ENCODE measurements around the gene SORBS2.

Gene SORBS2

DNA sequence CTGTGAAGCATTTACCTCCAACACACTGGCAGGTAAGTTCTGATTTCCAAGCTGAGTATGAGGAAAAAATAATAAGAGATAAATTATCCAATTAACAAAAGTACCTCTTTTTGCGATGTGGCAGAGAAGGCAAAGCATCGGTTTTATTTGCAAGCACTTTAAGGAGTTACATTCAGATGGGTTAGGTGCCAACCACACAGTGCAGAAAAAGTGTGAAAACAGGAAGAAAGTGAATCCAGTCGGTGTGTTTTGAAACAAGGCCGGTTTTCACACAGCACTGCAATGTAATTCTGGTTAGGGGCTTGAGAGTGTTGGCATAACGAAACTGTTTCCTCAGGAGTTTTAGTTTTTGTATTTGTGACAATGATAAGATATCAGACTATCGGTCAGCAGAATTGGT is 145.8 kb downstream of the SORBS2 start:
- no peak for DNase-seq

DNA sequence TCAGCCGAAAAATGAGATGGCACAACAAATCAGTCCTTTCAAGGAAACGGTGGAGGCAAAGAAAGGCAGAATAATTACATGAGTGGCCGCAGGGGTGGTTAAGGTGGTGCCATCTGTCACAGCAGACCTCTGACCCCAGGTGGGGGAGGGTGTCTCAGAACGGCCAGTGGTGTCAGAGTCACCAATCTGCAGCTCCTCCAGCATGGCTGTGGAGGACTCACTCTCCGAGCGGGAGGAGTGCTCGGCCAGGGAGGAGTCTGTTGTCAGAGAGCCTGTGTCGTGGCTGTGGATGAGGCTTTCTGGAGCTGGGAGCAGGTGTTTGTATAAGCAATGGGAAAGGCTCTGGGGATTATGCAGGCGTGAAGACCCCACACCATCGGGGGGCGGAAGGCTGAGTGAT is 146.3 kb downstream of the SORBS2 start:
- DNase-seq = no peak

GRCh38 chr4:185664481-185664880 is 147.5 kb downstream of the SORBS2 start:
- no peak for DNase-seq

- DNase-seq = no peak
Measured at GRCh38 chr4:185662030-185662778, 149.8 kb downstream of the SORBS2 start.

- no peak for DNase-seq
Measured at GRCh38 chr4:185660340-185660739, 151.7 kb downstream of the SORBS2 start.

DNA sequence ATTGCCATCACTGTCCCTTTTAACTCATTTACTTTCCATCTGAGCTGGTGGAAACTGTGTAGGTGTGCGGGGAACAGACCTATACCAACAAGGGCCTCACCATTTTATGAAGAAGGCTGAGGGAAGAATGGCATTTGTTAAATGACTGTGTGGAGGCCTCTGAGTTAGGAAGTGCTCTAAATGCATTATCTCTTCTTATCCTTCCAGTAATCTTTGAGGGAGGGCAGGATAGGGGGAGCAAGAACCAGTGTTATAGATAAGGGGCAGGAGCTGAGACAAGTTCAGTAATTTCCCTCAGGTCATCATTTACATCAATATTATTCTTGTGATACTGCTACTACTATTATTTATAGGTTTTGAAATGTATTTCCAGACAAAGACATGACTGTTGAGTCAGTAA is 154.3 kb downstream of the SORBS2 start:
- DNase-seq = no peak

DNA sequence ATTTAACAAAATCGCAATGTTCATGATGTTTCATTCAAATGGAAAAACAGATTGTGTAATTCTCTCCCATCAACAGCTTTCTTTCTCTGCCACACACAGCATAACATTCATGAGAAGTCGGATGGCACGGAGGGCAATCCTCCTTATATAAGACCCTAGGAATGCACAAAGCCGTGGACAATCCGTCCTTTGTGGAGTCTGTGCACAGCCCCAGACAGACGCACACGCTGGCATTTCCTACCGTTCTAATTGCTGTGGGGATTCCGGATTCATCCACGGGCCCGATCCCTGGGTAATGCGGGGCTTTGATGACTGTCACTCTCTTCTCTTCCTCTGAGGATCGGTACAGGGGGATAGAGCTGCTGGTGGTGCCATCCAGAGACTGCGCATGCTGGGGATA is 154.8 kb downstream of the SORBS2 start:
- no peak for DNase-seq

DNA sequence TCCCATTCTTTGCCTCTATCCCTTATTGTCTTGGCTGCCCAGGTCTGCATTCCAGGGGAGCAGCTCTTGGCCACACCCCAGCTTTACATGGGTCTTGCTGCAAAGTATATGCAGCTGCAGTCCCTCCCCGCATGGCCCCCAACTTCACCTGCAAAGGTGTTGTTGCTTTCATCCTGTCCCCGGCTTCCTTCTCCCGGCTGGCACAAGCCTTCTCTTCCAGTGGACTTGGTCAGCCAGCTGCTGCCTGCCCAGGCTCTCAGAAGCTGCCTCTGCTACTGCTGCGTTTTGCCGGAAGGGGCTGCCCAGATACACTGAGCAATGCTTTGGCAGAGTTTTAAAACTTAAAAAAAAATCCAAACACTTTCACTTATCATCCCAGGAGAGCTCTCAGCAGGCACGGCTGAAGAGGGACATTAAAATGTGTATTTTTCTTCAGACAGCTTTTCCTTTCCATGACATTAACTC is 155.5 kb downstream of the SORBS2 start:
- DNase-seq = no peak

DNA sequence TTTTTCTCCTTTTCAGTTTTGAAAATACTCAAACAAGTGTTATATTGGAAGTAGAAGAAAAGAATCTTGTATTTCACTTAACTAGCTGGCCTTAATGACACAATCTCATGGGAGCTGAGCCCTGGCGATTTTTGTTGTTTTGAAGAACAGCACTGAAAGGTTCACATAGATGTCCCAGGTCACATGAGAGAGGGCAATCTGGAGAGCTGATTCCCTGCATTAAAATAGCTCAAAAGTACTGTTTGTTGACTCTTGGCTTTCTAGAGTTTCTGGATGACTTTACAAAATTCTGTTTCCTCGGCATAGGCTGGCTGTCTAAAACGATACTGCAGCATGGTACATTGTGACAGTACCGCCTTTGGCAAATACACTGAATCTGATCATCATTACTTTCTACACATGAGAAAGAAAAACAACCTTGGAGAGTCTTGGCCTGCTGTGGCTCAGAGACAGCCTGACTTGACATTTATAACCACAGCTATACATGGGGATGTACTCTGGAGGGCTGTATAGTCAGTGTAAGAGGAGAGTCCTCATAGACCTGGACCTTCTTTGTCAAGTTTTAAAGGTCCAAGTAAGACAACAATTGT is 156.9 kb downstream of the SORBS2 start:
- no peak for DNase-seq

DNA sequence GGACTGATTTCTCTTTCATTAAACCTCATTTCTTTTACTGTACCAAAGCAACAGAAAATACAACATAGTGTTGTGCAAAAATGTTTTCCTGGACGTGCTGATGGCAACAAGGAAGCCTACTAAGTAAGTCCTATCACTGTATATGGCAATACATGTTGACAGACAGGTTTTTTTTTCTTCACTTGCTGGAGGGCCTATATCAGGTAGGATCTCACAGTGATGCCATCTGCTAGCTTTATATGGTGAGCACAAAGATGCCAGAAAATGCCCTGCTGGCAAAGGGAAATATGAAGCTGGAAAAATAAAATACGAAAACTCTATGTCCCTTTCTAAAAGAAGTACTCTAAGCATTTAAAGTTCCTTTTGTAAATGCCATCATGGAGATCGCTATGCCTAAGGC is 157.7 kb downstream of the SORBS2 start:
- no peak for DNase-seq

DNA sequence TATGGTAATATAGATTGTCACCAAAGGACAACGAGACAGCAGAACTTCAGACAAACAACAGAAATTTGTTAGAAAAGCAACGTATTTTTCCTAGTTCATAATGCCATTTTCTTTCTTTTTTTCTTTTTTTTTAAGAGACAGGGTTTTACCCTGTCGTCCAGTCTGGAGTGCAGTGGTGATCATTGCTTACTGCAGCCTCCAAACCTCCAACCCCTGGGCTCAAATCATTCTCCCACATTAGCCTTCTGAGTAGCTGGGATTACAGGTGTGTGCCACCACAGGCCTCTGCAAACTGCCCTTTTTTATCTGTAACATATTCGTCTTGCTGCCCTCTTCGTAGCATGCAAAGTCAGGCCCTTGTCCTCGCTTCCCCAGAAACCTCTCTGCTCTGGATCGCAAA is 160.1 kb downstream of the SORBS2 start:
- DNase-seq = no peak

DNA sequence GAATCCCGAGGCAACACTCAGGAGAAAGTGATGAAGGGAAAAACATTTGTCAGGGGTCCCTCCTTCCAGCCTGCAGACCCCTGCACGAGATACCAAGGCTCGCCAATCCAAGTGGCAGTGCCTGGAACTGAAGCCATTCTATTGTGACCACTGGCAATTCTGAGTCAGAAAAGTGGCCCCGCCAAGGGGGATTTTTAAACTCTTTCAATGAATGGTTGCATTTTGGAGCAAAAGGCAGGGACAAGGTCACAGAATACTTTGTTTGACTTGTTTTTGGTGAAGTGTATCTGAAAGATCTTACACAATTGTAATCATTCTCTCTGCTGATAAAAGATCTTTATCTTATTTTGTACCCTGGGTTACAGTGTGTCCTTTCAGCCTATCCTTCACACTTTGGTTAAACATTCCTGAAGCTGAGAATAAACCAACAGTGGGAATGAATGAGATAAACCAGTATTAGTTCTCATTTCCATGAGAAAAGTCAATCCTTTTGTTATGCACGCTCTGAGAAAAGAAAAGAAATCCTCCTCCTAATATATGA is 160.8 kb downstream of the SORBS2 start:
- no peak for DNase-seq

- no peak for DNase-seq
Measured at GRCh38 chr4:185648631-185649030, 163.4 kb downstream of the SORBS2 start.

DNA sequence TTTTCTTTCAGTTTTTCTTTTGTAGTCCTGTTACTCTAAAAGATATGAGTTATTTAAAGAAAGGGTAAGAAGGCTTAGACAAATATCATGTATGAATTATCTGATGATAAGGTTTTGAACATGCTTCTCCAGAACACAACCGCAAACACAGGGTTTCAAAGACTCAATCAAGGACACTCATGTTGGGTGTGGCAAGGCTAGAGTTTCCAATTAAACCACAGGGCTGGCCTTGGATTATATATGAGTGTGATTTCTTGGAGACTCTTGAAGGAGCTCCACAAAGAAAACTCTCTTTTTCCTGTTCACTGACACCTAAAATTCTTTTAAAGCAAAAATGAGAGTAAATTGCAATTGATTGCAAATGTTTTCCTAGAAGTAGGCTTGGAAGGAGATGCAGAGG is 166.6 kb downstream of the SORBS2 start:
- no peak for DNase-seq

GRCh38 chr4:185644408-185644807 is 167.6 kb downstream of the SORBS2 start:
- no peak for DNase-seq

DNA sequence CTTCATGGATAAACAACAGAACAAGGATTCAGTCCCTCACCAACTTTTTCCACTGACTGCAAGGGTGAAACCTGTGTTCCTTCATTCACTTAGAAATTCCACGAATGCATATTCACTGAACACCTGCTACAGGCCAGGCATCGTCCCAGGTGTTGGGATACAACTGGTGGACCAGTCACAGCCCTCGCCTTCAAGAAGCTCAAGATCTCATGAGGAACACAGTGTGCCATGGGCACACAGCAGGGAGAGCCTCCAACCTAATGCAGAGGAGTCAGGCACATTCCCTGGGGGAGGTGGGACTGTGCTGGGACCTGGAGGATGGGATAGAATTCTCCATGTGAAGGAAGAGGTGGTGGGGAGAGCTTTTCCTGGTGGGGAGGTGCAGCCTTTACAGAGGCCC is 169.1 kb downstream of the SORBS2 start:
- no peak for DNase-seq

- no peak for DNase-seq
Measured at GRCh38 chr4:185640811-185641675, 171.0 kb downstream of the SORBS2 start.

GRCh38 chr4:185638548-185639301 is 173.3 kb downstream of the SORBS2 start:
- DNase-seq = no peak

DNA sequence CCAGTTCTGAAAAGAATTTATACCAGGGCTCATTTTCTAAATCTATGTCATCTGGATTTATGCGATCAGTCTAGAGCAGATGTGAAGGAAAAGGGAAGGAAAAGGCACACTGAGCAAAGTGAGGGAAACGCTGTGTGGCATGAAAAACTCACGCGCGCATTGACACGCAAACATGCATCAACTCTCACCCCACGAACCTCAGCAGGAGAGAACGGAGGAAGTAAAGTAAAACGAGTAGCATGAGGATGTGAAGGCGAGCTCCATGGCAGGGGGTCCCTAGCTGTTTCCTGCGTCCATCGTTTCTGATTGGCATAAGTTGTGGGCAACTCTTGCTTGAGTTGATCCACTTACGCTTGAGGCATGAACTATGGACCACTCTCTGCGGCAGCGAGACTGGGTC is 173.9 kb downstream of the SORBS2 start:
- no peak for DNase-seq

DNA sequence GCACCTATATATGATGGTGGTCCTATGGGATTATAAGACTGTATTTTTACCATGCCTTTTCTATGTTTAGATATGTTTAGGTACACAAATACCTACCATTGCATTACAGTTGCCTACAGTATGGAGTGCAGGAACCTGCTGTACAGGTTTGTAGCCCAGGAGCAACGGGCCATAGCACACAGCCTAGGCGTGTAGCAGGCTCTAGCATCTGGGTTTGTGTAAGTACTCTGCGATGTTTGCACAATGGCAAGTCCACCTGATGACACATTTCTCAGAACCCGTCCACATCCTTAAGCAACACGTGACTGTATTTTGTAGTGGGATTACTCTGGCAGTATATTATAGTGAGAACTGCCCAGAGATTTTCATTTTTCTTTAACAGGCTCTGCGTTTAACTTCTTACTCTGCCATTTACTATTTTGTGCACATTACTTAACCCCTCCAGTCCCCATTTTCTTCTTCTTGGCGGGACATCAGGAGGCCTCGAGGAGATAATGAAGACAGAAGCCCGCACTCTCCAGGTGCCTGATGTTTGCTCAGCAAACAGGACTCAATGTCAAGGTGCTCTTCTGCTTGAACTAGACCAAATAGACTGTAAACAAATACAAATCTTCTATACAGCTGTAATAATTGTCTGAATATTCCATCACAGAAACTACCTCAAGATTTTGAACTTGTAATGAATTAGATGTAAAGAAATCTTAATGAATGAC is 174.7 kb downstream of the SORBS2 start:
- DNase-seq = no peak

DNA sequence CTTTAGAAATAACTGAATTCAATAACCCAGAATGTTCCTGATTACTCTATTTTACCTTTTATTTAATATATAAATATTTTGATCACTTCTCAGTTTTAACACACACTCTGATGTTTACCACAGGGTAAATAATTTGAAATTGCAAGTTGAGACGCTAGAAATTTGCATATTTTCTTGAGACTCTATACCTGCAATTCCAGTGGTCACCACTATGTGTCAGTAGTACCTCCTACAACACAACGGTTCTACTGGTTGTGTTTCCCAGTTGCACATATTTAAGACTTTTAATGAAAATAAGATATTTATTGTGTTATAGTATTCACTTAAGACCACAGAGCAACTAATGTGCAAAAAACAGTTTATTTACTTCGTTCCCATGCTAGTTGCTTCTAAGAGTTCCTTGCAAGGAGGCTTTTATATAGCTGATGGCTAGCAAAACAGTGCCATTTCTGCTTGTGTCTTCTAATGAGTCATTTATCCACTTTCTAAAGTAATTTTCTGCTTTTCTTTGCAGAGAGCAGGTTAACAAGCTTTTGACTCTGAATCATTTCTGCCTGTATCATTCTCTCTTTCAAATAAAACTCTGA is 177.8 kb downstream of the SORBS2 start:
- no peak for DNase-seq

- DNase-seq = no peak
Measured at GRCh38 chr4:185626798-185627197, 185.2 kb downstream of the SORBS2 start.
